Measurements from ENCODE around the gene CCDC182.

The CCDC182 gene

GRCh38 chr17:57745242-57745641 is at the start of gene CCDC182:
Gene CCDC182, minus strand, starts transcription at chr17:57745299. Its CDS starts 27 bp downstream, at chr17:57745272.
- Mint-ChIP-seq H3K4me3 (no peak within 1 kb of the TSS), H3K4me1 (peaks cover 4% of the 10 kb centered on the region), H3K27me3 (no peaks in the 10 kb centered on the region), H3K36me3 (ENCODE audit: low read depth) (no peaks in the 10 kb centered on the region), H3K9me3 (no peaks in the 10 kb centered on the region), H3K27ac (no peak within 1 kb of the TSS)
- DNase-seq (no peak), ATAC-seq (no peak)

GRCh38 chr17:57794841-57795240 is 49.7 kb upstream of the CCDC182 start:
- H3K27ac Mint-ChIP-seq, result no peak overlapping the region

GRCh38 chr17:57788725-57789124 is 43.6 kb upstream of the CCDC182 start:
- H3K4me3 Mint-ChIP-seq, result no peak overlapping the region
- peaks cover 14% of the 10 kb centered on the region for H3K27me3 Mint-ChIP-seq
- DNase-seq, result no peak

More at GRCh38 chr17:57794841-57795240, 49.7 kb upstream of the CCDC182 start:
- no peaks in the 10 kb centered on the region for H3K9me3 Mint-ChIP-seq
- peaks cover 6% of the 10 kb centered on the region for H3K27me3 Mint-ChIP-seq
- peaks cover 2% of the 10 kb centered on the region for H3K4me1 Mint-ChIP-seq
- no peaks in the 10 kb centered on the region for H3K36me3 Mint-ChIP-seq (ENCODE audit: low read depth)
- ATAC-seq (no peak), DNase-seq (no peak)
- no peak overlapping the region for H3K4me3 Mint-ChIP-seq

GRCh38 chr17:57785022-57785421 is 39.9 kb upstream of the CCDC182 start:
- DNase-seq, result no peak
- H3K36me3 Mint-ChIP-seq (ENCODE audit: low read depth), result no peaks in the 10 kb centered on the region
- H3K4me1 Mint-ChIP-seq, result peaks cover 3% of the 10 kb centered on the region
- H3K27ac Mint-ChIP-seq, result no peak overlapping the region
- H3K9me3 Mint-ChIP-seq, result no peaks in the 10 kb centered on the region
- no peak overlapping the region for H3K4me3 Mint-ChIP-seq
- no peak for ATAC-seq
- H3K27me3 Mint-ChIP-seq, result peaks cover 15% of the 10 kb centered on the region

More at GRCh38 chr17:57788725-57789124, 43.6 kb upstream of the CCDC182 start:
- no peaks in the 10 kb centered on the region for H3K9me3 Mint-ChIP-seq
- no peak for ATAC-seq
- H3K4me1 Mint-ChIP-seq, result no peaks in the 10 kb centered on the region
- no peaks in the 10 kb centered on the region for H3K36me3 Mint-ChIP-seq (ENCODE audit: low read depth)
- no peak overlapping the region for H3K27ac Mint-ChIP-seq

GRCh38 chr17:57784226-57784895 is 39.3 kb upstream of the CCDC182 start:
- Mint-ChIP-seq H3K36me3 (ENCODE audit: low read depth) (no peaks in the 10 kb centered on the region), H3K27ac (no peak overlapping the region), H3K4me3 (no peak overlapping the region), H3K4me1 (peaks cover 3% of the 10 kb centered on the region), H3K27me3 (peaks cover 15% of the 10 kb centered on the region), H3K9me3 (no peaks in the 10 kb centered on the region)
- ATAC-seq (no peak), DNase-seq (no peak)

- H3K36me3 Mint-ChIP-seq (ENCODE audit: low read depth), result no peaks in the 10 kb centered on the region
- peak; percentile 89 for DNase-seq
- H3K27me3 Mint-ChIP-seq, result peaks cover 14% of the 10 kb centered on the region
- peak; percentile 90 for ATAC-seq
- no peaks in the 10 kb centered on the region for H3K9me3 Mint-ChIP-seq
- H3K4me3 Mint-ChIP-seq, result no peak overlapping the region
- H3K27ac Mint-ChIP-seq, result no peak overlapping the region
- peaks cover 3% of the 10 kb centered on the region for H3K4me1 Mint-ChIP-seq
Observed at GRCh38 chr17:57783338-57783742, 38.2 kb upstream of the CCDC182 start.

- H3K27ac Mint-ChIP-seq, result no peak overlapping the region
- H3K4me1 Mint-ChIP-seq, result peaks cover 3% of the 10 kb centered on the region
- H3K27me3 Mint-ChIP-seq, result peaks cover 9% of the 10 kb centered on the region
- H3K9me3 Mint-ChIP-seq, result no peaks in the 10 kb centered on the region
- DNase-seq (no peak), ATAC-seq (peak; percentile 11)
- no peak overlapping the region for H3K4me3 Mint-ChIP-seq
- H3K36me3 Mint-ChIP-seq (ENCODE audit: low read depth), result no peaks in the 10 kb centered on the region
Observed at GRCh38 chr17:57782647-57783337, 37.7 kb upstream of the CCDC182 start.

GRCh38 chr17:57782062-57782490 is 37.0 kb upstream of the CCDC182 start:
- ATAC-seq (no peak), DNase-seq (no peak)
- peaks cover 3% of the 10 kb centered on the region for H3K4me1 Mint-ChIP-seq
- no peak overlapping the region for H3K27ac Mint-ChIP-seq
- H3K4me3 Mint-ChIP-seq, result no peak overlapping the region
- no peaks in the 10 kb centered on the region for H3K36me3 Mint-ChIP-seq (ENCODE audit: low read depth)
- no peaks in the 10 kb centered on the region for H3K9me3 Mint-ChIP-seq
- H3K27me3 Mint-ChIP-seq, result peaks cover 4% of the 10 kb centered on the region

- peaks cover 3% of the 10 kb centered on the region for H3K4me1 Mint-ChIP-seq
- no peaks in the 10 kb centered on the region for H3K36me3 Mint-ChIP-seq (ENCODE audit: low read depth)
- ATAC-seq (no peak), DNase-seq (no peak)
- no peaks in the 10 kb centered on the region for H3K9me3 Mint-ChIP-seq
- H3K4me3 Mint-ChIP-seq, result no peak overlapping the region
- no peak overlapping the region for H3K27ac Mint-ChIP-seq
- peaks cover 4% of the 10 kb centered on the region for H3K27me3 Mint-ChIP-seq
Observed at GRCh38 chr17:57781386-57782061, 36.4 kb upstream of the CCDC182 start.

GRCh38 chr17:57779706-57780105 is 34.6 kb upstream of the CCDC182 start:
- no peaks in the 10 kb centered on the region for H3K36me3 Mint-ChIP-seq (ENCODE audit: low read depth)
- H3K4me1 Mint-ChIP-seq, result peaks cover 3% of the 10 kb centered on the region
- ATAC-seq (no peak), DNase-seq (no peak)
- H3K27ac Mint-ChIP-seq, result no peak overlapping the region
- no peaks in the 10 kb centered on the region for H3K9me3 Mint-ChIP-seq
- H3K4me3 Mint-ChIP-seq, result no peak overlapping the region
- peaks cover 11% of the 10 kb centered on the region for H3K27me3 Mint-ChIP-seq

- no peaks in the 10 kb centered on the region for H3K9me3 Mint-ChIP-seq
- H3K4me1 Mint-ChIP-seq, result peaks cover 3% of the 10 kb centered on the region
- DNase-seq (no peak), ATAC-seq (no peak)
- no peak overlapping the region for H3K27ac Mint-ChIP-seq
- H3K27me3 Mint-ChIP-seq, result peaks cover 20% of the 10 kb centered on the region
- no peaks in the 10 kb centered on the region for H3K36me3 Mint-ChIP-seq (ENCODE audit: low read depth)
- H3K4me3 Mint-ChIP-seq, result no peak overlapping the region
Observed at GRCh38 chr17:57778306-57778705, 33.2 kb upstream of the CCDC182 start.

- no peak overlapping the region for H3K27ac Mint-ChIP-seq
- H3K4me1 Mint-ChIP-seq, result no peaks in the 10 kb centered on the region
Observed at GRCh38 chr17:57776366-57776765, 31.3 kb upstream of the CCDC182 start.

GRCh38 chr17:57774872-57775271 is 29.8 kb upstream of the CCDC182 start:
- no peaks in the 10 kb centered on the region for H3K4me1 Mint-ChIP-seq
- no peak overlapping the region for H3K4me3 Mint-ChIP-seq
- H3K36me3 Mint-ChIP-seq (ENCODE audit: low read depth), result no peaks in the 10 kb centered on the region
- H3K27me3 Mint-ChIP-seq, result peaks cover 36% of the 10 kb centered on the region
- no peaks in the 10 kb centered on the region for H3K9me3 Mint-ChIP-seq
- DNase-seq (no peak), ATAC-seq (no peak)
- no peak overlapping the region for H3K27ac Mint-ChIP-seq

More at GRCh38 chr17:57776366-57776765, 31.3 kb upstream of the CCDC182 start:
- ATAC-seq (no peak), DNase-seq (no peak)
- peaks cover 31% of the 10 kb centered on the region for H3K27me3 Mint-ChIP-seq
- no peak overlapping the region for H3K4me3 Mint-ChIP-seq
- no peaks in the 10 kb centered on the region for H3K36me3 Mint-ChIP-seq (ENCODE audit: low read depth)
- H3K9me3 Mint-ChIP-seq, result no peaks in the 10 kb centered on the region

GRCh38 chr17:57773557-57773956 is 28.5 kb upstream of the CCDC182 start:
- H3K4me1 Mint-ChIP-seq, result no peaks in the 10 kb centered on the region

GRCh38 chr17:57772774-57773173 is 27.7 kb upstream of the CCDC182 start:
- H3K27me3 Mint-ChIP-seq, result peaks cover 38% of the 10 kb centered on the region
- no peaks in the 10 kb centered on the region for H3K9me3 Mint-ChIP-seq
- no peaks in the 10 kb centered on the region for H3K4me1 Mint-ChIP-seq
- DNase-seq, result no peak
- H3K27ac Mint-ChIP-seq, result no peak overlapping the region
- no peak overlapping the region for H3K4me3 Mint-ChIP-seq
- no peak for ATAC-seq
- no peaks in the 10 kb centered on the region for H3K36me3 Mint-ChIP-seq (ENCODE audit: low read depth)

More at GRCh38 chr17:57773557-57773956, 28.5 kb upstream of the CCDC182 start:
- Mint-ChIP-seq H3K27ac (no peak overlapping the region), H3K9me3 (no peaks in the 10 kb centered on the region), H3K4me3 (no peak overlapping the region), H3K27me3 (peaks cover 38% of the 10 kb centered on the region), H3K36me3 (ENCODE audit: low read depth) (no peaks in the 10 kb centered on the region)
- DNase-seq, result no peak
- ATAC-seq, result no peak
